Mononuclear cell (primary cell): ENCODE data around the gene OSBPL9. TPM values are rescaled to one million over a fixed set of nuclear protein-coding genes. Genes with fewer than 3 reads are reported as not detected.
"Not testable (repeated sequence)": the region's sequence is repeated elsewhere in the genome, so short reads cannot be mapped to it uniquely, and the experiment has no call there.

Experiments
- H3K27me3 ChIP-seq: 2 replicates; pipeline ENCODE4 v1.6.0; 2011; ENCODE audit warnings: low read length, control low read depth; ENCODE audit not compliant: insufficient read depth
- H3K4me1 ChIP-seq: 2 replicates; pipeline ENCODE4 v1.5.1; 2011; ENCODE audit warnings: mild to moderate bottlenecking, low read length, control low read depth; ENCODE audit not compliant: insufficient read depth
- H3K4me3 ChIP-seq: 2 replicates; pipeline ENCODE4 v1.5.1; 2011; ENCODE audit warnings: mild to moderate bottlenecking, low read length, moderate library complexity
- H3K9me3 ChIP-seq: 2 replicates; pipeline ENCODE4 v1.5.1; 2011; ENCODE audit warnings: low read depth, mild to moderate bottlenecking, control low read depth, low read length
- total RNA-seq: library from RNA; depleted of rRNA; stranded (reverse); fragments of >200 nt; gene quantifications from one replicate; pipeline ENCODE4 v1.2.3, GENCODE V29; 2012

OSBPL9 gene
- total RNA-seq, 1 donor, result 70.5 TPM

- no peak overlapping the region for H3K4me3 ChIP-seq
- no peaks in the 10 kb centered on the region for H3K4me1 ChIP-seq
- no peaks in the 10 kb centered on the region for H3K9me3 ChIP-seq
Observed at GRCh38 chr1:51592711-51593110, 24.2 kb upstream of the OSBPL9 start.

GRCh38 chr1:51594716-51595115 is 22.2 kb upstream of the OSBPL9 start:
- no peaks in the 10 kb centered on the region for H3K27me3 ChIP-seq
- no peaks in the 10 kb centered on the region for H3K4me1 ChIP-seq
- no peak overlapping the region for H3K4me3 ChIP-seq
- H3K9me3 ChIP-seq, result no peaks in the 10 kb centered on the region

More at GRCh38 chr1:51592711-51593110, 24.2 kb upstream of the OSBPL9 start:
- H3K27me3 ChIP-seq, result no peaks in the 10 kb centered on the region

DNA sequence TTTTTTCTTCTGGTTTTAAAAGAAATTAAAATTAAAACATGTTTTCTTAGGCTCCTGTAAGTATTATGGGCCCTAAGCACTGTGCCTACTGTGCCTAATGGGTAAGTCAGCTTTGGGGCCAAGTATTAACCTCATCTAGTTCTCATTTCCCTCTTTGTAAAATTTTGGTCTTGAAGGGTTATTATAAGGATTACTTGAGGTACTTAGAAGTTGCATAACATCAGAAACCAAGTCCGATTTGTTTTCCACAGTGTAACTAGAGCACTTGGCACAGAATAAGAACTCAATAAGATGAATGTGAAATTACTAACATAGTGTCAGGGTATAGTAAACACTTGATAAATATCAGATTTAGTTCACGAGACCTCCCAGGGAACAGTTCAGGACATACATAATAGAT is 16.4 kb upstream of the OSBPL9 start:
- Histone ChIP-seq H3K4me3 (no peak overlapping the region), H3K9me3 (no peaks in the 10 kb centered on the region), H3K4me1 (peaks cover 26% of the 10 kb centered on the region), H3K27me3 (no peaks in the 10 kb centered on the region)

DNA sequence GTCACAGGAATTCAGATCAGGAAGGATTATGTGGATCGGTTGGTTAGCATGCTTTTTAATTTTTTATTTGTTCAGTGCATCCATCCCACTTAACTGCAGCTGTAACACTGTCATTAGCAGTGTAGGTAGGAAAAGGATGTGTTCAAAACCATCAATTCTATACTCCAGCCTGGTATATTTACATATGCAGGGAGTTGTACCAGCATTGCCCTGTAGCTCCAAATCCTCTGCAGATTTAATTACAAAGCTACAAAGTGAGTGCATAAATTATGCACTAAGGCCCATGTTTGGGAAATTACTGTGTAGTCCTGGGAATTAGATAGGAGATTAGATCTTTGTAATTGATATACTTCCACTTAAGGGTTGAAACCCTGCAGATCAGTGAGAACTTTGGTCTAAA is 15.9 kb upstream of the OSBPL9 start:
- Histone ChIP-seq H3K27me3 (no peaks in the 10 kb centered on the region), H3K9me3 (no peaks in the 10 kb centered on the region), H3K4me1 (peaks cover 30% of the 10 kb centered on the region), H3K4me3 (no peak overlapping the region)

DNA sequence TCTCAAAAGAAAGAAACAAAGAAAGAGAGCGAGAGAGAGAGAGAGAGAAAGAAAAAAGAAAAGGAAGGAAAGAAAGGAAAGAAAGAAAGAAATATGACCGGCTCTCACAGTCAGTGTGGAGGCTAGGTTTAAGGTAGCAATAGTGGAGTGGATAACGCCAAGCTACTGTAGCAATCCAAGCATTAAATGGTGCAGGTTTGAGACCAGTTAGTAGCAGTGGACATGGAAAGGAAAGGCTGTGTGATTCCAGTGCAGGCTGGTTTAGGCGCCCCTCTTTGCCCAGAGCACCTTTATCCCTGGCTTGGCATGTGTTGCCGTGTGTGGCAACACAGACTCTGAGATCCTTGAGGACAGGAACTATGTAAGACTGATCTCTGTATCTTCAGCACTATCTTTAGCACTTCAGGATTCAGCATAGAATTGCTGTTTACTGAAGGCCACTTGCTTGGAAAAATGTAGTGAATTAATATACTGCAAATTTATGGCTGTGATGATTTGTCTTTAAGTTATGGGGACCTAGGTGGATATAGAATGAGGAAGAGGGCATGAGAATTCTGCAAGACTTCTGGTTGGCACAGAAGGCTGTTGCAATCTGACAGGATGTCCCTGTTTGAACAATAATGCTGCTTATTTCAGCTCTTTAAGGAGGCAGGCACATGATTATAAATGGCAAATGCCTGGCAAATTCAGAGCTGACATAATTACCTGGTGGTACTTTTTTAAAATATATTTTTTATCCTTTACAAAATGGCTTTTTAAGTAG is 10.8 kb upstream of the OSBPL9 start:
- Histone ChIP-seq H3K4me3 (no peak overlapping the region), H3K27me3 (peaks cover 5% of the 10 kb centered on the region), H3K9me3 (no peaks in the 10 kb centered on the region), H3K4me1 (peaks cover 53% of the 10 kb centered on the region)

GRCh38 chr1:51607681-51608095 is 9.2 kb upstream of the OSBPL9 start:
- peaks cover 5% of the 10 kb centered on the region for H3K27me3 ChIP-seq
- no peaks in the 10 kb centered on the region for H3K9me3 ChIP-seq
- H3K4me1 ChIP-seq, result peaks cover 52% of the 10 kb centered on the region
- H3K4me3 ChIP-seq, result no peak overlapping the region

DNA sequence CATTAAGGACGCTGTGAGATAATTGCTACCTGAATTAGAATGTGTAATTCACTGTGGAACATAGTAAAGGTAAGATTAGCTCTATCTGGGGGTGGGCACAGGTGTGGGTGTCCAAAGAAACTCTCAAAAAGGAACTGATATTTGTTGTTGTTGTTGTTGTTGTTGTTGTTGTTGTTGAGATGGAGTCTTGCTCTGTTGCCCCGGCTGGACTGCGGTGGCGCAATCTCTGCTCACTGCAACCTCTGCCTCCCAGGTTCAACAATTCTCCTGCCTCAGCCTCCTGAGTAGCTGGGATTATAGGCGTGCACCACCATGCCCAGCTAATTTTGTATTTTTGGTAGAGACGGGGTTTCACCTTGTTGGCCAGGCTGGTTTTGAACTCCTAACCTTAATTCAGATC is 6.8 kb upstream of the OSBPL9 start:
- not testable (repeated sequence) for H3K4me3 ChIP-seq, H3K9me3 ChIP-seq, H3K27me3 ChIP-seq
- peaks cover 43% of the 10 kb centered on the region for H3K4me1 ChIP-seq

- peaks cover 5% of the 10 kb centered on the region for H3K27me3 ChIP-seq
- no peak overlapping the region for H3K4me3 ChIP-seq
- no peaks in the 10 kb centered on the region for H3K9me3 ChIP-seq
- peaks cover 38% of the 10 kb centered on the region for H3K4me1 ChIP-seq
Observed at GRCh38 chr1:51610637-51611036, 6.3 kb upstream of the OSBPL9 start.

DNA sequence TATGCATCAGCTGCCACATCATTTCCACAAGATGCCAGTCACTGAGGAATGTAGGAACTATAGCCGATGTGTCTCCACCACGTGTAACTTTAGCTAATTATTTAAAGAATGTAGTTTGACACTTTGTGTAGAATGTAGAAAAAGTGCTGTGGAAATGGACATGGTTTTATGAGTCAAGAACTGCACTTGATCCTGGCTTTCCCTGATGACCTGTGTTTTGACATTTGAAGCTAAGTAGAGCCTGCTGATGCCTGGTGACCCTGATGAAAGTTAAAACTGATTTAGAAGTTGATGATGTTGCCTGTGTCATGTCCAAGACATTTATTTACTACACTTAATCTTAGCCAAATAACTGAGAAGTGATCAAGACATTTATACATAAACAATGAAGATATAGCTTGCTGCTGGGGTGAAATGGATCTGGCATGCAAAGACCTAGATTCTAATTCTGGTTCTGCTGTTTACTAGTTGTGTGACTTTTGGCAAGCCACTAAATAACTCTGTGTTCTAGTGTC is 4.4 kb upstream of the OSBPL9 start:
- no peaks in the 10 kb centered on the region for H3K9me3 ChIP-seq
- H3K4me3 ChIP-seq, result no peak overlapping the region
- peaks cover 5% of the 10 kb centered on the region for H3K27me3 ChIP-seq
- H3K4me1 ChIP-seq, result peaks cover 31% of the 10 kb centered on the region

DNA sequence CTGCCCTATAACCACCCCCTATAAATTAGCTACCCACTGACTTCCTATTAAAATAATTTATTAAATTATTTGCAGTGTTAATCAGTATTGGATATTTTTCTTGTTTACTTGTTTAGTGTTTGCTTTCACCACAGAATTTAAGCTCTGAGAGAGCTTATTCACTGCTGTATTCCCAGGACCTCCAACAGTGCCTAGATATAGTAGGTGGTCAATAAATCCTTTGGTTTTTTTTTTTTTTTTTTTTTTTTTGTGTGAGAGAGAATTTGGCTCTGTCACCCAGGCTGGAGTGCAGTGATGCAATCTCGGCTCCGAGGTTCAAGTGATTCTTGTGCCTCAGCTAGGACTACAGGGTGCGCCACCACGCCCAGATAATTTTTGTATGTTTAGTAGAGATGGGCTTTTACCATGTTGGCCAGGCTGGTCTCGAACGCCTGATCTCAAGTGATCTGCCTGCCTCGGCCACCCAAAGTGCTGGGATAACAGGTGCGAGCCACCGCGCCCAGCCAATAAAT is 1.1 kb upstream of the OSBPL9 start:
- no peak overlapping the region for H3K4me3 ChIP-seq
- no peaks in the 10 kb centered on the region for H3K9me3 ChIP-seq
- peaks cover 24% of the 10 kb centered on the region for H3K4me1 ChIP-seq
- peaks cover 1% of the 10 kb centered on the region for H3K27me3 ChIP-seq

- Histone ChIP-seq H3K27me3 (no peaks in the 10 kb centered on the region), H3K4me3 (no peak overlapping the region), H3K9me3 (no peaks in the 10 kb centered on the region), H3K4me1 (peaks cover 27% of the 10 kb centered on the region)
Observed at GRCh38 chr1:51616490-51616889, 402 bp upstream of the OSBPL9 start.

DNA sequence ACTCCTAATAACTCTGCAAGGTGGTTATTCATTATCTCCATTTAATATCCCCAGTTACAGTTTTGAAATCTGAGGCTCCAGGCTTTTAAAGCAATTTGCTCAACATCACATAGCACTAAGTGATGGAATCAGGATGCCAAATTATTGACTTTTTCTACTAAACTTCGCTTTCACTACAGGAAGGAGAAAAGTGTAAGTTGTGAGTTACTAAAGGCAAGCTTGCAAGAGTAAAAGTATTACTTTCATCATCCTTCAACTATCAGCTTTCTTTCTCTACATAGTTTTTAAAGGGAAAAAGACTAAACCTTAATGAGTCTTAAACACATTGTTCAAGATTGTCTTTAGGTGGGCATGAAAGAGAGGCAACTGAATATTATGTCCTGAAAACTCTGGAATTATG is 1.8 kb downstream of the OSBPL9 start:
- peaks cover 40% of the 10 kb centered on the region for H3K4me1 ChIP-seq
- H3K9me3 ChIP-seq, result no peaks in the 10 kb centered on the region
- no peaks in the 10 kb centered on the region for H3K27me3 ChIP-seq
- H3K4me3 ChIP-seq, result no peak overlapping the region

GRCh38 chr1:51620470-51620869 is 3.6 kb downstream of the OSBPL9 start:
- Histone ChIP-seq H3K27me3 (no peaks in the 10 kb centered on the region), H3K4me3 (no peak overlapping the region), H3K4me1 (peaks cover 40% of the 10 kb centered on the region), H3K9me3 (no peaks in the 10 kb centered on the region)

- H3K4me1 ChIP-seq, result peaks cover 35% of the 10 kb centered on the region
- no peaks in the 10 kb centered on the region for H3K27me3 ChIP-seq
- H3K9me3 ChIP-seq, result no peaks in the 10 kb centered on the region
- H3K4me3 ChIP-seq, result no peak overlapping the region
Observed at GRCh38 chr1:51621161-51621560, 4.3 kb downstream of the OSBPL9 start.

DNA sequence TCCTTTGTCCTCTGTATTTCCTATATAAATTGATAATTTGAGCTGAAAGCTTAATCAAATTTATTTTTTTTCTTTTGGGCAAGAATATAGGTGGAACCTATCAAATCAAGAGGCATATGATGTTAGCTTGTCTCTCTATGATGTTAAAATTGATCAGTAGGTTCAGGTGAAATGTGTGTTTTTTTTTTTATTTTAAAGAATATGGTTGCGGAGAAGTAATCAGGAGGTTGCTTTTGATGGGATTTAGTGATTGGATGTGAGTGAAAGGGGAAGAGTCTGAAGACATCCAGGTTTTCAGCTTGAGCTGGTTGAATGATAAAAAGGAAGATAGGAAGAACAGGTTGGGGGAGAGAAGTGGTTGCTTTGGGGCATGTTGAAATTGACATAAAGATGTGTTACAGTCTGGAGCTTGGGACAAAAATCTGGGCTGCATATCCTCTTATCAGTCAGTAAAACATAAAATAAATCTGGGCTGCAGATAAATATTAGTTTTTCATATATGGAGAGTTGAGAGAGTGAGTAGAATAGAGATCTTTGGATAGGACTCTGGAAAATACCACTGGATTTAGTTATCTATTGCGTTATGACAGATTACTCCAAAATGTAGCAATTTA is 5.1 kb downstream of the OSBPL9 start:
- no peaks in the 10 kb centered on the region for H3K9me3 ChIP-seq
- H3K4me3 ChIP-seq, result no peak overlapping the region
- H3K27me3 ChIP-seq, result no peaks in the 10 kb centered on the region
- H3K4me1 ChIP-seq, result peaks cover 32% of the 10 kb centered on the region
